ENCODE results near the gene CLPSL2.

GRCh38 chr6:35739645-35740524 is 36.5 kb upstream of the CLPSL2 start:
- TF ChIP-seq POLR2A (IDR thresholded peaks at IDR 0.05) = no peak
- TF ChIP-seq, protein P1, sequence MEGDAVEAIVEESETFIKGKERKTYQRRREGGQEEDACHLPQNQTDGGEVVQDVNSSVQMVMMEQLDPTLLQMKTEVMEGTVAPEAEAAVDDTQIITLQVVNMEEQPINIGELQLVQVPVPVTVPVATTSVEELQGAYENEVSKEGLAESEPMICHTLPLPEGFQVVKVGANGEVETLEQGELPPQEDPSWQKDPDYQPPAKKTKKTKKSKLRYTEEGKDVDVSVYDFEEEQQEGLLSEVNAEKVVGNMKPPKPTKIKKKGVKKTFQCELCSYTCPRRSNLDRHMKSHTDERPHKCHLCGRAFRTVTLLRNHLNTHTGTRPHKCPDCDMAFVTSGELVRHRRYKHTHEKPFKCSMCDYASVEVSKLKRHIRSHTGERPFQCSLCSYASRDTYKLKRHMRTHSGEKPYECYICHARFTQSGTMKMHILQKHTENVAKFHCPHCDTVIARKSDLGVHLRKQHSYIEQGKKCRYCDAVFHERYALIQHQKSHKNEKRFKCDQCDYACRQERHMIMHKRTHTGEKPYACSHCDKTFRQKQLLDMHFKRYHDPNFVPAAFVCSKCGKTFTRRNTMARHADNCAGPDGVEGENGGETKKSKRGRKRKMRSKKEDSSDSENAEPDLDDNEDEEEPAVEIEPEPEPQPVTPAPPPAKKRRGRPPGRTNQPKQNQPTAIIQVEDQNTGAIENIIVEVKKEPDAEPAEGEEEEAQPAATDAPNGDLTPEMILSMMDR (IDR thresholded peaks at IDR 0.05) = no peak

All from heart left ventricle (tissue), 13 donors.